ENCODE measurements around the gene MRPS25.

GRCh38 chr3:15069441-15069840 lies 4.3 kb upstream of the MRPS25 start:
- no peak for TF ChIP-seq CTCF (IDR thresholded peaks at IDR 0.05)
- TF ChIP-seq POLR2A (IDR thresholded peaks at IDR 0.05) = no peak
